ENCODE data around the gene ADIPOR2.
"Not testable (repeated sequence)": the region's sequence is repeated elsewhere in the genome, so short reads cannot be mapped to it uniquely, and the experiment has no call there.

ADIPOR2 gene

DNA sequence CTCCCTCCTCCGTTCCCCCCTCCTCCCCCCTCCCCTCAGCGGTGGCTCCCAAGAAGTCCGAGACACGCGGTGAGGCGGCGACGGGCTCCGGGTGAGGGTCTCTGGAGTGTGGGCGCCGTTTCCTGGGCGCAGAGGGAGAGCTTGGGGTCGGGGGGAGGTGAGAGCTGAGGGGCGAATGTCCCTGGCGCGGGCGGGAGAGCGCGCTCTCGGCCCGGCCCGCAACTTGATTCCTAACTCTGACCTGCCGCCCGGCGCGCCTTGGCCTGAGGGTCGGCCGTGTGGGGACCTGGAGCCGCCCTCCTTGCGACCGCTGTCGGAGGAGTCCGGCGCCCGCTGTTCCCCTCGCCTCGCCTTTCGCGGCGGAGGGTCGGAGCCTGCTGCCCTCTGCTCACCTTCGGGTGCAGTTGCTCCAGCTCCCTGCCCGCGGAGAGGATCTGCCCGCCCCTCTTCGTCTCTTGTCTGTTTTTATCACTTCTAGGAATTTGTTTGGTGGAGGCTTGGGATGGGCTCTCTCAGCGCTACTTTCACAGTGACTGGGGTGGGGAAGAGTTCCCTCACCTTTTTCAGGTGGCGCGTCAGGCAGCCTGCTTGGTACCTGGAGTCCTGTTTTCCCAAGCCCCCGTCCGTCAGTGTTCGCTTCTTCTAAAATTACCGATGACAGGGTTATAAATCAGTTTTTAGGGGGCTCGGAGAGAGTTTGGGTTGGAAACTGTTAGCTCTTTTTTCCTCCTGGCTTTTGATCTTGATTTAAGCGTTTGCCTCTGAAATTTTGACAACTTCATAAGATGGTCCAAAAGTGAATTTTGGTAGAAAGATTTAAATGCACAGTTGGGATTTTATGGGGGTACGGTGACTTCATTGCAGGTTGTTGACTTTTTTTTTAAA is 495 bp downstream of the ADIPOR2 start:
- Histone ChIP-seq H3K9ac (ENCODE audit: low read depth in 1 of 2, low read length in 2 of 2) (peak overlapping the region; percentile 85 to 98), H3K4me3 (ENCODE audit: low read length in 2 of 2) (peak overlapping the region; percentile 81 to 93), H3K4me1 (ENCODE audit: control insufficient read depth in 2 of 2, insufficient read depth in 2 of 2, low read length in 2 of 2) (peaks cover 8 to 12% of the 10 kb centered on the region in 2 donors), H3K27ac (ENCODE audit: low read depth in 2 of 2, low read length in 2 of 2) (peak overlapping the region; percentile 94 to 96), H3K36me3 (ENCODE audit: control insufficient read depth in 2 of 2, insufficient read depth in 2 of 2, low read length in 2 of 2) (no peaks in the 10 kb centered on the region), H3K27me3 (ENCODE audit: control insufficient read depth in 2 of 2, insufficient read depth in 2 of 2, low read length in 2 of 2) (no peaks in the 10 kb centered on the region), H3K9me3 (ENCODE audit: control insufficient read depth in 2 of 2, low read length in 2 of 2) (no peaks in the 10 kb centered on the region)

DNA sequence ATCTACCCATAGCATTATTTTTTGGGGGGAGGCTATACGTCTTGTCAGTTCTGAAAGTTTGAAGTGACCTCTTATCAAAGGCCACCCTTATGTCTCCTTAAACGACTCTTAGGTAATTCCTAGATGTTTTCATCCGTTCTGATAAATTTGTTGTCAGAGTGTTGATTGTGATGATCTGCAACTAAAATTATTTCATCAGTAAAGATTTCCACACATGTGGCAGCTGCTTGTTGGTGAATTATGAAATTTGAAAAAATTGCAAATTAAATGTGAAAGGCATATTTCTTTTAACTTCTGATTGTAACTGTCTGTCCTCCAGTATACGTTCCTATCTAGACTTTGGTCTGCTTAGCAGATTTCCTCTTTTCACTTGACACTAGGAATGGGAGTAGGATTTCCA is 1.4 kb downstream of the ADIPOR2 start:
- Histone ChIP-seq H3K27me3 (ENCODE audit: control insufficient read depth in 2 of 2, insufficient read depth in 2 of 2, low read length in 2 of 2) (no peaks in the 10 kb centered on the region), H3K9ac (ENCODE audit: low read depth in 1 of 2, low read length in 2 of 2) (peak overlapping the region; percentile 17 to 98), H3K4me3 (ENCODE audit: low read length in 2 of 2) (peak overlapping the region in 1 of 2 donors; percentile 93), H3K9me3 (ENCODE audit: control insufficient read depth in 2 of 2, low read length in 2 of 2) (no peaks in the 10 kb centered on the region), H3K4me1 (ENCODE audit: control insufficient read depth in 2 of 2, insufficient read depth in 2 of 2, low read length in 2 of 2) (peaks cover 8 to 12% of the 10 kb centered on the region in 2 donors), H3K36me3 (ENCODE audit: control insufficient read depth in 2 of 2, insufficient read depth in 2 of 2, low read length in 2 of 2) (no peaks in the 10 kb centered on the region), H3K27ac (ENCODE audit: low read depth in 2 of 2, low read length in 2 of 2) (no peak overlapping the region)

DNA sequence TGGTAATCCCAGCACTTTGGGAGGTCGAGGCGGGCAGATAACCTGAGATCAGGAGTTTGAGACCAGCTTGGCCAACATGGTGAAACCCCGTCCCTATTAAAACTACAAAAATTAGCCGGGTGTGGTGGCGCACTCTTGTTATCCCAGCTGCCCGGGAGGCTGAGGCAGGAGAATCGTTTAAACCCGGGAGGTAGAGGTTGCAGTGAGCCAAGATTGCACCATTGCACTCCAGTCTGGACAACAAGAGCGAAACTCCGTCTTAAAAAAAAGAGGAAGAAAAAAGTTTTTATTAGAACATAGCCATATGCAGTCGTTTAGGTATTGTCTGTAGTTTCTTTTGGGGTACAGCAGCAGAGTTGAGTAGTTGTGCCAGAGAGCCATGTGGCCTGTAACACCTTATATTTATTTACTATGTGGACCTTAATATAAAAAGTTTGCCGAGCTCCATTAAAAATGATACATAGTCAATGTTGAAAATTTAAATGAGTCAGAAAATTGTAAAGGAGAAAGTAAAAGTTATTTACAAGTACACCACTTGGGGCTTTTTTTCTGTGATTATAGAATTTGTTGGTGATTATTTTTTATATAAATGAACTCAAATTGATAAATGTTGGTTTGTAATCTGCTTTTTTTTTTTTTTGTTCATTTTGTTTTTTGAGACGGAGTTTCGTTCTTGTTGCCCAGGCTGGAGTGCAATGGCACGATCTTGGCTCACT is 2.2 kb downstream of the ADIPOR2 start:
- Histone ChIP-seq H3K27me3 (ENCODE audit: control insufficient read depth in 2 of 2, insufficient read depth in 2 of 2, low read length in 2 of 2) (no peaks in the 10 kb centered on the region), H3K27ac (ENCODE audit: low read depth in 2 of 2, low read length in 2 of 2) (no peak overlapping the region), H3K4me3 (ENCODE audit: low read length in 2 of 2) (no peak overlapping the region), H3K36me3 (ENCODE audit: control insufficient read depth in 2 of 2, insufficient read depth in 2 of 2, low read length in 2 of 2) (no peaks in the 10 kb centered on the region), H3K9ac (ENCODE audit: low read depth in 1 of 2, low read length in 2 of 2) (no peak overlapping the region), H3K4me1 (ENCODE audit: control insufficient read depth in 2 of 2, insufficient read depth in 2 of 2, low read length in 2 of 2) (peaks cover 8 to 12% of the 10 kb centered on the region in 2 donors), H3K9me3 (ENCODE audit: control insufficient read depth in 2 of 2, low read length in 2 of 2) (no peaks in the 10 kb centered on the region)

DNA sequence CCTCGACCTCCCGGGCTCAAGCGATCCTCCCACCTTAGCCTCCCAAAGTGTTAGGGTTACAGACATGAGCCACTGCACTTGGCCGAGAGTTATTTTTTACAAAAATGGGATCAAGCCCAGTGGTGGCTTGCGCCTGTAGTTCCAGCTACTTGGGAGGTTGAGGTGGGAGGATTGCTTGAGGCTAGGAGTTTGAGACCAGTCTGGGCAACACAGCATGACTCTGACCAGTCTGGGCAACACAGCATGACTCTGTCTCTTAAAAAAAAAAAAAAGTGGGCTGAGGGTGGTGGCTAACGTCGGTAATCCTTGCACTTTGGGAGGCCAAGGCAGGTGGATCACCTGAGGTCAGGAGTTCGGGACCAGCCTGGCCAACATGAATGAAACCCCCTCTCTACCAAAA is 4.2 kb downstream of the ADIPOR2 start:
- H3K36me3 ChIP-seq (ENCODE audit: control insufficient read depth in 2 of 2, insufficient read depth in 2 of 2, low read length in 2 of 2); H3K4me1 ChIP-seq (ENCODE audit: control insufficient read depth in 2 of 2, insufficient read depth in 2 of 2, low read length in 2 of 2); H3K27ac ChIP-seq (ENCODE audit: low read depth in 2 of 2, low read length in 2 of 2); H3K9me3 ChIP-seq (ENCODE audit: control insufficient read depth in 2 of 2, low read length in 2 of 2); H3K9ac ChIP-seq (ENCODE audit: low read depth in 1 of 2, low read length in 2 of 2); H3K27me3 ChIP-seq (ENCODE audit: control insufficient read depth in 2 of 2, insufficient read depth in 2 of 2, low read length in 2 of 2); H3K4me3 ChIP-seq (ENCODE audit: low read length in 2 of 2): not testable (repeated sequence)

DNA sequence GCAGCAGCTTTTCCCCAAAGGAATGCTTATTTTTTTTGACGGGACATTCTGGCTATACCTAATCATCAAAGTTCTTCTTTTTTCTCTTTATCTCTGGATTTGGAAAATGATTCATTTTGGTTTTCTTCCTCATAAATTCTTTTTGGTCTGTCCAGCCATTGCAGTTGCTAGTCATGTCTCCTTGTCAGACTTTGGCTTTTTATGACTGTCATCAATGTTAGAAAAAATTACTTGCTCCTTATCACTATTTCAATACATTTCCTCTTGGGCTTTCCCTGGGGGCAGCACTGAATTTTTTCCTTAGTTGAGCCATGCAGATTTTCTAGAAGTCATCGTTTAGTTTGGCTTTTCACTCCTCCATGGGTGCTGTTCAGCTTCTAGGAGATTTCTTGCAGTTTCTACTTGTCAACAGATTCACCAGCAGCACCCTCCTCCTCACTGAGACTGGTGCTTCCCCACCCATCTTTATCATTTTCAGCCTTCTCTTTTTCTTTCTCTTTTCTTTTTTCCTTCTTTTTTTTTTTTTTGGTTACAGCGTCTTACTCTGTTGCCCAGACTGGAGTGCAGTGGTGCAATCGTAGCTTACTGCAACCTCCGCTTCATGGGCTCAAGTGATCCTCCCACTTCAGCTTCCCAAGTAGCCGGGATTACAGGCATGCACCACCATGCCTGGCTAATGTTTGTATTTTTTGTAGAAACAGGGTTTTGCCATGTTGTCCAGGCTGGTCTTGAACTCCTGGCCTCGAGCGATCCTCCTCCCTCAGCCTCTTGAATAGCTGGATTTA is 5.2 kb downstream of the ADIPOR2 start:
- no peak overlapping the region for H3K9ac ChIP-seq (ENCODE audit: low read depth in 1 of 2, low read length in 2 of 2)
- no peak overlapping the region for H3K4me3 ChIP-seq (ENCODE audit: low read length in 2 of 2)
- H3K36me3 ChIP-seq (ENCODE audit: control insufficient read depth in 2 of 2, insufficient read depth in 2 of 2, low read length in 2 of 2), result no peaks in the 10 kb centered on the region
- no peaks in the 10 kb centered on the region for H3K9me3 ChIP-seq (ENCODE audit: control insufficient read depth in 2 of 2, low read length in 2 of 2)
- H3K4me1 ChIP-seq (ENCODE audit: control insufficient read depth in 2 of 2, insufficient read depth in 2 of 2, low read length in 2 of 2), result peaks cover 2 to 5% of the 10 kb centered on the region in 2 donors
- no peaks in the 10 kb centered on the region for H3K27me3 ChIP-seq (ENCODE audit: control insufficient read depth in 2 of 2, insufficient read depth in 2 of 2, low read length in 2 of 2)
- H3K27ac ChIP-seq (ENCODE audit: low read depth in 2 of 2, low read length in 2 of 2), result no peak overlapping the region

DNA sequence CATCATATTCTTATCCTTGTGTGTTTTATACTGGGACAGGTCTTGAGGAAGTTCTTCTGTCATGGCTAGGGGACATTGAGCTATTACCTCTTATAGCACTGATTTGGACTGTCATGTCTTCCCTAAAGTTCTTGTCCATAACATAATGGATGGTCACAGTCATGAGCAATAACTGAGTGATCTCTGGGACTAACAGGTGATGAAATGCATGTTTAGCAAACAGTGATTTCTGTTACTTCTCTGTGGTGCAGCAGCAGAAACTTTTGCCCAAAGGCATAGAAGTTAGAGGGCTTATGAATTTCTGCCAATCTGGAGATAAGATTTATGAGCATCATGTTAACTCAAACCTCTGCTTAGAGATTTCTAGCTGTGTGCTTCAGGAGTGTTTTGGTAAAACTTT is 5.9 kb downstream of the ADIPOR2 start:
- Histone ChIP-seq H3K27ac (ENCODE audit: low read depth in 2 of 2, low read length in 2 of 2) (no peak overlapping the region), H3K4me3 (ENCODE audit: low read length in 2 of 2) (no peak overlapping the region), H3K9me3 (ENCODE audit: control insufficient read depth in 2 of 2, low read length in 2 of 2) (no peaks in the 10 kb centered on the region)

DNA sequence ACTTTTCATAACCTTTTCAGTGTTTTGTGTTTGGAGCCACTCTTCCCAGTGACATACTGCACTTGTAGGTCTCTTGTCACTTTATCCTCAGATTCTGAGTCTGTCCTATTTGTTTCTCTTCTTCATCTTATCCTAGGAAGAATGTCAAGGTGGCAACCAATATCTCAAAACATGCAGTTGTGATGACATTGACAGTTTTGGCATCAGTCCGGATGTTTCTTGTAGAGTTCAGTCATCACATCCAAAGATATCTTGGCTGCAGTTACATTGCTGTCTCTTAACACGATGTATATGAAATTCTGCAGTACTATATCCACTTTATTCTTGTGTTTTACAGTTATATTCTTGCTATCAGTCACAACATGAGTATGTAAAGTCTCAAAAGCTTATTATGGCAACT is 6.4 kb downstream of the ADIPOR2 start:
- Histone ChIP-seq H3K36me3 (ENCODE audit: control insufficient read depth in 2 of 2, insufficient read depth in 2 of 2, low read length in 2 of 2) (no peaks in the 10 kb centered on the region), H3K9ac (ENCODE audit: low read depth in 1 of 2, low read length in 2 of 2) (no peak overlapping the region), H3K4me1 (ENCODE audit: control insufficient read depth in 2 of 2, insufficient read depth in 2 of 2, low read length in 2 of 2) (peaks cover 0 to 2% of the 10 kb centered on the region in 2 donors)

More for the DNA sequence above, 5.9 kb downstream of the ADIPOR2 start:
- Histone ChIP-seq H3K9ac (ENCODE audit: low read depth in 1 of 2, low read length in 2 of 2) (no peak overlapping the region), H3K36me3 (ENCODE audit: control insufficient read depth in 2 of 2, insufficient read depth in 2 of 2, low read length in 2 of 2) (no peaks in the 10 kb centered on the region), H3K4me1 (ENCODE audit: control insufficient read depth in 2 of 2, insufficient read depth in 2 of 2, low read length in 2 of 2) (peaks cover 2 to 3% of the 10 kb centered on the region in 2 donors), H3K27me3 (ENCODE audit: control insufficient read depth in 2 of 2, insufficient read depth in 2 of 2, low read length in 2 of 2) (no peaks in the 10 kb centered on the region)

DNA sequence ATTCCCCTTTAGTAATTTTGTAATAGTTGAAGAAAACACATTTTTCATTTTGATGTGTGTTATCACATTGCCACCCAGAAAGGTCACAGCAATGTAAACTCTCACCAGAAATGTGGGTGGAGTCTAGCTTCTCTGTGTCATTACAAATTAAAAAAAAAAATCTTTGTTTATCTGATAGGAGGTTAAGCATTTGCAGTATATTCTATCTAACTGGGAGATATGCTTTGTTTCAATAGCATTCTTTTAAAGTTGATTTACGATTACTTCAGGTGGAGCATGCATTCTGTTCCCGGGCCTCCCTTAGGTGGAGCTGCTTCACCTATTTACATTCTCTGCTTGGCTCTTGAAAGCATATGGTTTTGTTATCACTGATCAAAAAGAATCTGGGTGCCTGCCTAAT is 7.8 kb downstream of the ADIPOR2 start:
- no peak overlapping the region for H3K9ac ChIP-seq (ENCODE audit: low read depth in 1 of 2, low read length in 2 of 2)
- H3K9me3 ChIP-seq (ENCODE audit: control insufficient read depth in 2 of 2, low read length in 2 of 2), result no peaks in the 10 kb centered on the region
- no peaks in the 10 kb centered on the region for H3K4me1 ChIP-seq (ENCODE audit: control insufficient read depth in 2 of 2, insufficient read depth in 2 of 2, low read length in 2 of 2)
- no peaks in the 10 kb centered on the region for H3K27me3 ChIP-seq (ENCODE audit: control insufficient read depth in 2 of 2, insufficient read depth in 2 of 2, low read length in 2 of 2)
- H3K36me3 ChIP-seq (ENCODE audit: control insufficient read depth in 2 of 2, insufficient read depth in 2 of 2, low read length in 2 of 2), result no peaks in the 10 kb centered on the region
- H3K4me3 ChIP-seq (ENCODE audit: low read length in 2 of 2), result no peak overlapping the region
- H3K27ac ChIP-seq (ENCODE audit: low read depth in 2 of 2, low read length in 2 of 2), result no peak overlapping the region

More for the DNA sequence above, 6.4 kb downstream of the ADIPOR2 start:
- H3K9me3 ChIP-seq (ENCODE audit: control insufficient read depth in 2 of 2, low read length in 2 of 2), result no peaks in the 10 kb centered on the region
- no peak overlapping the region for H3K4me3 ChIP-seq (ENCODE audit: low read length in 2 of 2)
- no peak overlapping the region for H3K27ac ChIP-seq (ENCODE audit: low read depth in 2 of 2, low read length in 2 of 2)
- no peaks in the 10 kb centered on the region for H3K27me3 ChIP-seq (ENCODE audit: control insufficient read depth in 2 of 2, insufficient read depth in 2 of 2, low read length in 2 of 2)

DNA sequence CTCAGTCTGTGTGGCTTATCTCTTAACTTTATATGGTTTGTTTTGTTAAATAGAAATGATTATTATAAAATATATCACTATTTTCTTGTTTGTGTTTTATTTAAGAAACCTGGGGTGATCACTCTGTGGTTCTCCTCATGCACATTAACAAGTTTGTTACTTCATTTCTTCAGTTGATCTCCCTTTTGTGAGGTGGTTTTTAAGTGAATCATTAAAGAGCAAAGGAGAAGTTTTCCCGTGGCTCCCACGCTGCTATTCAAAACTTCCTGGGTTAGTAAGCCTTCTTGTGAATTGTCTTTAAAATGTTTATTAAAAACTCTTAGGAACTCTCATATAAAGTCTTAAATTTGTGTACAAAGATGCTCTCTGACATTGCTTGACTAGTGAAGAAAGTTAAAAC is 11.8 kb downstream of the ADIPOR2 start:
- peaks cover 0 to 4% of the 10 kb centered on the region in 2 donors for H3K4me1 ChIP-seq (ENCODE audit: control insufficient read depth in 2 of 2, insufficient read depth in 2 of 2, low read length in 2 of 2)
- H3K9ac ChIP-seq (ENCODE audit: low read depth in 1 of 2, low read length in 2 of 2), result no peak overlapping the region
- H3K4me3 ChIP-seq (ENCODE audit: low read length in 2 of 2), result no peak overlapping the region
- H3K36me3 ChIP-seq (ENCODE audit: control insufficient read depth in 2 of 2, insufficient read depth in 2 of 2, low read length in 2 of 2), result no peaks in the 10 kb centered on the region
- H3K27ac ChIP-seq (ENCODE audit: low read depth in 2 of 2, low read length in 2 of 2), result no peak overlapping the region
- H3K27me3 ChIP-seq (ENCODE audit: control insufficient read depth in 2 of 2, insufficient read depth in 2 of 2, low read length in 2 of 2), result no peaks in the 10 kb centered on the region
- no peaks in the 10 kb centered on the region for H3K9me3 ChIP-seq (ENCODE audit: control insufficient read depth in 2 of 2, low read length in 2 of 2)
